AG04450 (cell line): Measurements from ENCODE around the gene AFF1. TPM values are rescaled to one million over a fixed set of nuclear protein-coding genes. Genes with fewer than 3 reads are reported as not detected.

Source experiments
- CTCF ChIA-PET: fragments of 300-600, 350-600 bp; formaldehyde crosslinking; extraction: SDS; loops from one replicate; lab custom pipeline; 2022; ENCODE audit warnings: antibody characterized with exemption, inconsistent platforms; lab: Charles Lee
- POLR2A ChIA-PET: fragments of 350-600 bp; formaldehyde crosslinking; extraction: SDS; loops from one replicate; lab custom pipeline; 2021; ENCODE audit warnings: antibody characterized with exemption, inconsistent platforms; lab: Yijun Ruan, JAX
- DNase-seq: peaks from one replicate; pipeline ENCODE4 v3.0.0-alpha.2; 2011; ENCODE audit warnings: low read depth, low spot score
- H3K27ac ChIP-seq: one replicate; pipeline ENCODE4 v1.5.1; 2012; ENCODE audit warnings: low read depth, low read length, control low read depth
- H3K27me3 ChIP-seq: one replicate; pipeline ENCODE4 v1.6.0; 2012; ENCODE audit warnings: low read length; ENCODE audit not compliant: control insufficient read depth, insufficient read depth
- H3K4me3 ChIP-seq: 2 replicates; pipeline ENCODE4 v1.5.1; 2011; ENCODE audit warnings: mild to moderate bottlenecking, low read depth, low read length, control low read depth
- H3K9me3 ChIP-seq: 2 replicates; pipeline ENCODE4 v1.5.1; 2012; ENCODE audit warnings: low read length; ENCODE audit not compliant: control insufficient read depth, insufficient read depth
- CTCF ChIP-seq: IDR thresholded peaks from 2 replicates; pipeline ENCODE4 v1.5.1; 2011; ENCODE audit warnings: low read depth, low read length, control low read depth, inconsistent platforms
- polyA plus RNA-seq: library from polyadenylated mRNA; depleted of rRNA; stranded (reverse); fragments of >200 nt; gene quantifications from 2 replicates; pipeline ENCODE4 v1.2.3, GENCODE V29; 2011

Gene AFF1
- polyA plus RNA-seq, 1 experiment: 17.2 TPM

GRCh38 chr4:86975927-86976326 is 41.1 kb downstream of the AFF1 start:
- ChIA-PET POLR2A (no interaction called here), CTCF (no interaction called here)
- Histone ChIP-seq H3K4me3 (no peak overlapping the region), H3K27ac (no peak overlapping the region), H3K9me3 (no peaks in the 10 kb centered on the region), H3K27me3 (no peaks in the 10 kb centered on the region)
- TF ChIP-seq CTCF: no peak
- no peak for DNase-seq

- no peak for DNase-seq
- Histone ChIP-seq H3K9me3 (no peaks in the 10 kb centered on the region), H3K27ac (no peak overlapping the region), H3K27me3 (no peaks in the 10 kb centered on the region), H3K4me3 (no peak overlapping the region)
- POLR2A ChIA-PET: no interaction called here
- CTCF ChIA-PET: interaction anchor here (1.6 kb wide), 1 partner anchor 42 kb away, joined by 5 read pairs; the partner anchor contains the start of gene AFF1
- no peak for TF ChIP-seq CTCF
Observed at GRCh38 chr4:86976801-86977485, 42.1 kb downstream of the AFF1 start.

- Histone ChIP-seq H3K27ac (no peak overlapping the region), H3K27me3 (no peaks in the 10 kb centered on the region), H3K4me3 (no peak overlapping the region), H3K9me3 (no peaks in the 10 kb centered on the region)
- ChIA-PET POLR2A (interaction anchor here (1.5 kb wide), 1 partner anchor 30 kb away, joined by 3 read pairs; no protein-coding TSS in a partner anchor), CTCF (interaction anchor here (0.6 to 1.6 kb wide), 2 partner anchors 43 to 479 kb away, joined by 3 to 5 read pairs; partner anchors contain the start of gene AFF1)
- DNase-seq: no peak
- no peak for TF ChIP-seq CTCF
Observed at GRCh38 chr4:86977621-86978184, 42.9 kb downstream of the AFF1 start.

GRCh38 chr4:86978709-86979108 is 43.9 kb downstream of the AFF1 start:
- TF ChIP-seq CTCF: no peak
- no peak overlapping the region for H3K27ac ChIP-seq
- CTCF ChIA-PET: interaction anchor here (1.6 kb wide), 1 partner anchor 44 kb away, joined by 5 read pairs; the partner anchor contains the start of gene AFF1
- H3K4me3 ChIP-seq: no peak overlapping the region
- no peak for DNase-seq
- no peaks in the 10 kb centered on the region for H3K9me3 ChIP-seq
- POLR2A ChIA-PET: interaction anchor here (1.5 kb wide), 1 partner anchor 29 kb away, joined by 3 read pairs; no protein-coding TSS in a partner anchor
- no peaks in the 10 kb centered on the region for H3K27me3 ChIP-seq

GRCh38 chr4:86980230-86980629 is 45.4 kb downstream of the AFF1 start:
- no peak for DNase-seq
- POLR2A ChIA-PET: interaction anchor here (1.3 kb wide), 1 partner anchor 44 kb away, joined by 4 read pairs; no protein-coding TSS in a partner anchor
- H3K27ac ChIP-seq: no peak overlapping the region

More at GRCh38 chr4:86980230-86980629, 45.4 kb downstream of the AFF1 start:
- no peaks in the 10 kb centered on the region for H3K9me3 ChIP-seq
- H3K27me3 ChIP-seq: no peaks in the 10 kb centered on the region
- TF ChIP-seq CTCF: no peak
- CTCF ChIA-PET: no interaction called here
- H3K4me3 ChIP-seq: no peak overlapping the region
